Heart right ventricle (tissue), 16 donors: ENCODE results near the gene ADCYAP1R1. TPM values are rescaled to one million over a fixed set of nuclear protein-coding genes. Genes with fewer than 3 reads are reported as not detected.
A peak's percentile ranks its signal among the peaks of the same experiment; 100 is the strongest.

ENCODE experiments used
- ATAC-seq, 8 donors: fragments of 200-7000 bp; cut with Tn5 transposase; one replicate each; pipeline ENCODE4 v1.9.1; 2020; ENCODE audit warnings: mild to moderate bottlenecking in 8 of 8, moderate library complexity in 8 of 8, moderate number of reproducible peaks in 1 of 8
- DNase-seq, 2 donors: peaks; one replicate each; pipeline ENCODE4 v3.0.0-alpha.2; 2020
- H3K27ac ChIP-seq, 10 donors: fragments of 200-600 bp; sonication (generic) in 2 of 10; one replicate each; pipeline versions ENCODE4 v1.5.0 to v1.8.0; 2020 to 2022; ENCODE audit warnings: mild to moderate bottlenecking in 3 of 10
- H3K27me3 ChIP-seq, 7 donors: fragments of 200-600 bp; one replicate each; pipeline ENCODE4 v1.8.0; 2021 to 2022; ENCODE audit warnings: mild to moderate bottlenecking in 2 of 7
- H3K36me3 ChIP-seq, 9 donors: fragments of 200-600 bp; sonication (generic) in 1 of 9; one replicate each; pipeline versions ENCODE4 v1.5.0 to v1.8.0; 2020 to 2022; ENCODE audit warnings: mild to moderate bottlenecking in 2 of 9
- H3K4me1 ChIP-seq, 9 donors: fragments of 200-600 bp; sonication (generic) in 1 of 9; one replicate each; pipeline versions ENCODE4 v1.5.0 to v1.8.0; 2020 to 2022; ENCODE audit warnings: mild to moderate bottlenecking in 4 of 9
- H3K4me3 ChIP-seq, 10 donors: fragments of 200-600 bp; sonication (generic) in 2 of 10; one replicate each; pipeline versions ENCODE4 v1.5.0 to v1.8.0; 2020 to 2022; ENCODE audit warnings: mild to moderate bottlenecking in 7 of 10, moderate library complexity in 2 of 10
- H3K9me3 ChIP-seq, 11 donors: fragments of 200-600 bp in 10 of 11; sonication (generic) in 2 of 11; one replicate each; pipeline versions ENCODE4 v1.5.0 to v1.8.0; 2013 to 2022; ENCODE audit warnings: mild to moderate bottlenecking in 2 of 11, control low read depth in 1 of 11, moderate library complexity in 1 of 11
- CTCF ChIP-seq, 9 donors: fragments of 200-600 bp; sonication (generic) in 2 of 9; IDR thresholded peaks; one replicate each; pipeline versions ENCODE4 v1.5.0 to v1.8.0; 2021 to 2022; ENCODE audit warnings: antibody characterized with exemption in 9 of 9, mild to moderate bottlenecking in 5 of 9, moderate library complexity in 1 of 9
- WGBS, 2 donors: extraction: QIAGEN DNeasy Blood & Tissue Kit; methylation state at CpG; one replicate each; pipeline ENCODE4 v1.1.7; 2013; ENCODE audit warnings: inconsistent platforms in 1 of 2; 5-methylcytosine and 5-hydroxymethylcytosine counted together
- intact Hi-C, 10 donors: fragments of 100-400 bp; cut with DNase I; formaldehyde crosslinking; loops; one replicate each; pipeline versions ENCODE4 v1.11.1 to v1.14.2; 2022
- polyA plus RNA-seq, 2 donors: library from polyadenylated mRNA; stranded (reverse); fragments of 200-250 nt; gene quantifications; one replicate each; pipeline ENCODE4 v1.2.3, GENCODE V29; 2013
- total RNA-seq, 10 donors: library from RNA; stranded (reverse); fragmentation: NEBNext Ultra II Directional in 3 of 10; extraction: Animal tissue kit (Norgen Biotek cat#: 25700) in 3 of 10; gene quantifications; one replicate each; pipeline versions ENCODE4 v1.2.1 to v1.2.4, GENCODE V29; 2021 to 2023
- donor health status: Arrhythmogenic right ventricular cardiomyopathy.
- donor health status: ischemic (EF 13 %, LVEDD 7.1; RV severe dilation, severe dysfunction).
- donor health status: healthy with polysubstance abuse.
- donor health status: DM: no; HTN: yes; CAD: no.
- donor health status: DM: no; HTN: no; CAD: no.
- donor health status: ischemic (EF 25% LVEDD 6.9; RV normal size, moderate dysfunction).
- donor health status: ischemic (EF 25% LVEDD 5.7; RV mildly dilated, moderate dysfunction).
- donor health status: healthy.
- donor health status: DM: yes; HTN: yes; CAD: no.
- donor health status: Ischemic cardiomyopathy.
- donor health status: ischemic (EF 35%, LVEDD 5.7; RV mildly dilated, moderate dysfunction).
- donor health status: nonischemic (EF 11% LVEDD 7.7; RV severe dilation, severe dysfunction).
- donor health status: DM: yes; HTN: yes; CAD: no.
- donor health status: PGD.
- donor health status: ischemic (EF 29% LVEDD 5.4; RV normal size, mild dysfunction).
- donor health status: nonischemic (EF 23%, LVEDD 6.1; RV moderate dilation, normal function).

ADCYAP1R1 gene
- total and polyA plus RNA-seq, 12 donors: 0.59 to 5.8 (median 1.6) TPM

- H3K9me3 ChIP-seq: no peaks in the 10 kb centered on the region
- no peak for TF ChIP-seq CTCF (IDR thresholded peaks at IDR 0.05)
- no peak for DNase-seq
- H3K27ac ChIP-seq: no peak overlapping the region
- 80% methylated on average over 4 of the region's 4 CpGs for WGBS, 2 donors
- H3K4me3 ChIP-seq: no peak overlapping the region
- H3K4me1 ChIP-seq: no peaks in the 10 kb centered on the region
- intact Hi-C loops: no loop called here
- no peak for ATAC-seq
- peaks cover 0 to 6% (median 0%) of the 10 kb centered on the region in 9 donors for H3K36me3 ChIP-seq
- H3K27me3 ChIP-seq: peaks cover 0 to 49% (median 8%) of the 10 kb centered on the region in 7 donors
Measured at GRCh38 chr7:31094271-31094670, 42.2 kb downstream of the ADCYAP1R1 start.

- WGBS, 2 donors: 76 to 79% methylated on average over 15 of the region's 15 CpGs
- no peak for TF ChIP-seq CTCF (IDR thresholded peaks at IDR 0.05)
- no peak overlapping the region for H3K27ac ChIP-seq
- peaks cover 0 to 6% (median 0%) of the 10 kb centered on the region in 9 donors for H3K36me3 ChIP-seq
- intact Hi-C loops: no loop called here
- no peaks in the 10 kb centered on the region for H3K9me3 ChIP-seq
- no peak overlapping the region for H3K4me3 ChIP-seq
- H3K27me3 ChIP-seq: peaks cover 0 to 52% (median 8%) of the 10 kb centered on the region in 7 donors
- DNase-seq (no peak), ATAC-seq (no peak)
- H3K4me1 ChIP-seq: no peaks in the 10 kb centered on the region
Measured at GRCh38 chr7:31095286-31096197, 43.4 kb downstream of the ADCYAP1R1 start.

- no peak overlapping the region for H3K27ac ChIP-seq
- intact Hi-C loops: no loop called here
- peaks cover 0 to 52% (median 8%) of the 10 kb centered on the region in 7 donors for H3K27me3 ChIP-seq
- H3K4me3 ChIP-seq: no peak overlapping the region
- no peaks in the 10 kb centered on the region for H3K4me1 ChIP-seq
- peaks cover 0 to 6% (median 0%) of the 10 kb centered on the region in 9 donors for H3K36me3 ChIP-seq
- no peaks in the 10 kb centered on the region for H3K9me3 ChIP-seq
- 60 to 77% methylated on average over 8 of the region's 8 CpGs for WGBS, 2 donors
- no peak for DNase-seq
- ATAC-seq: peak in 1 of 8 donors; percentile 11
- TF ChIP-seq CTCF (IDR thresholded peaks at IDR 0.05): no peak
Measured at GRCh38 chr7:31096198-31096876, 44.2 kb downstream of the ADCYAP1R1 start.

- H3K36me3 ChIP-seq: peaks cover 0 to 6% (median 0%) of the 10 kb centered on the region in 9 donors
- H3K4me1 ChIP-seq: no peaks in the 10 kb centered on the region
- intact Hi-C loops: no loop called here
- ATAC-seq (peak in 1 of 8 donors; percentile 31), DNase-seq (no peak)
- no peak overlapping the region for H3K4me3 ChIP-seq
- WGBS, 2 donors: 58 to 62% methylated on average over 6 of the region's 6 CpGs
- H3K9me3 ChIP-seq: no peaks in the 10 kb centered on the region
- no peak overlapping the region for H3K27ac ChIP-seq
- H3K27me3 ChIP-seq: peaks cover 0 to 52% (median 8%) of the 10 kb centered on the region in 7 donors
- no peak for TF ChIP-seq CTCF (IDR thresholded peaks at IDR 0.05)
Measured at GRCh38 chr7:31096877-31097258, 44.8 kb downstream of the ADCYAP1R1 start.
